ENCODE results near the gene LEO1. TPM values are rescaled to one million over a fixed set of nuclear protein-coding genes. Genes with fewer than 3 reads are reported as not detected.
A peak's percentile ranks its signal among the peaks of the same experiment; 100 is the strongest.

LEO1 gene
- total and polyA plus RNA-seq, 2 of the 13 experiments (the other 11 are each of a cell fraction or from before 2014, with no cell fraction given): 17.0 to 60.3 TPM

- TF ChIP-seq ATRX (CRISPR knock-in tag; IDR thresholded peaks at IDR 0.05; ENCODE audit: borderline replicate concordance): no peak
- TF ChIP-seq ZNF121 (CRISPR knock-in tag; IDR thresholded peaks at IDR 0.05): peak; percentile 99
- TF ChIP-seq RNF219 (CRISPR knock-in tag; IDR thresholded peaks at IDR 0.05): no peak
- peak; percentile 30; the same call in 1 of the 2 replicates for TF ChIP-seq NR2C2 (CRISPR knock-in tag; IDR thresholded peaks at IDR 0.05; ENCODE audit: borderline replicate concordance)
- no peak for TF ChIP-seq MLXIP (CRISPR knock-in tag; IDR thresholded peaks at IDR 0.05; ENCODE audit: borderline replicate concordance)
- TF ChIP-seq ELF4 (CRISPR knock-in tag; IDR thresholded peaks at IDR 0.05; ENCODE audit: borderline replicate concordance): peak; percentile 75; the same call in 1 of the 2 replicates
- no peak for TF ChIP-seq ZNF354B (CRISPR knock-in tag; IDR thresholded peaks at IDR 0.05)
- TF ChIP-seq ZFY (CRISPR knock-in tag; IDR thresholded peaks at IDR 0.05): peak; percentile 34; the same call in 1 of the 2 replicates
- no peak for TF ChIP-seq MED8 (CRISPR knock-in tag; IDR thresholded peaks at IDR 0.05; ENCODE audit: insufficient replicate concordance)
- TF ChIP-seq TEF (CRISPR knock-in tag; IDR thresholded peaks at IDR 0.05): 0 out of 2 replicates have a peak, but pooled peaks have one; percentile 21
- TF ChIP-seq ZSCAN30 (CRISPR knock-in tag; IDR thresholded peaks at IDR 0.05): no peak
- TF ChIP-seq KAT8 (CRISPR knock-in tag; IDR thresholded peaks at IDR 0.05): peak; percentile 73; the same call in 1 of the 2 replicates
- no peak for TF ChIP-seq DMAP1 (CRISPR knock-in tag; IDR thresholded peaks at IDR 0.05)
- TF ChIP-seq NBN (conservative IDR thresholded peaks at IDR 0.05): no peak
- 0 out of 2 replicates have a peak, but pooled peaks have one; percentile 18 for TF ChIP-seq KDM2A (CRISPR knock-in tag; IDR thresholded peaks at IDR 0.05; ENCODE audit: borderline replicate concordance, low read depth)
- TF ChIP-seq SOX6 (IDR thresholded peaks at IDR 0.05): no peak
- peak; percentile 99 for TF ChIP-seq SOX6 (CRISPR knock-in tag; IDR thresholded peaks at IDR 0.05)
- no peak for TF ChIP-seq ZNF891 (CRISPR knock-in tag; IDR thresholded peaks at IDR 0.05)
- TF ChIP-seq IKZF5 (CRISPR knock-in tag; IDR thresholded peaks at IDR 0.05): peak; percentile 87
- TF ChIP-seq RBM22 (optimal IDR thresholded peaks at IDR 0.05; ENCODE audit: low read length): no peak
- TF ChIP-seq ZNF512 (CRISPR knock-in tag; IDR thresholded peaks at IDR 0.05): no peak
- no peak for TF ChIP-seq STAT5B (CRISPR knock-in tag; IDR thresholded peaks at IDR 0.05)
Measured at GRCh38 chr15:52008698-52009434, 37.3 kb upstream of the LEO1 start (continued).

Measured in HepG2 (cell line).